GM20000 (cell line): ENCODE measurements around the gene VEGFB.

ENCODE experiments used
- DNase-seq: peaks from one replicate; pipeline ENCODE4 v3.0.0; 2012; ENCODE audit warnings: low spot score
- CTCF ChIP-seq: IDR thresholded peaks from 2 replicates; pipeline ENCODE4 v1.5.1; 2012; ENCODE audit warnings: mild to moderate bottlenecking, control low read depth; ENCODE audit errors: extremely low read depth, missing control alignments

The VEGFB gene

GRCh38 chr11:64223001-64223651 lies 11.3 kb upstream of the VEGFB start:
- DNase-seq = no peak
- TF ChIP-seq CTCF = no peak

- TF ChIP-seq CTCF = no peak
- no peak for DNase-seq
Observed at GRCh38 chr11:64224151-64224890, 10.1 kb upstream of the VEGFB start.

GRCh38 chr11:64224891-64225607 lies 9.3 kb upstream of the VEGFB start:
- TF ChIP-seq CTCF = no peak
- no peak for DNase-seq

- DNase-seq = peak; percentile 95
- no peak for TF ChIP-seq CTCF
Observed at GRCh38 chr11:64225608-64226506, 8.5 kb upstream of the VEGFB start, which contains the start of the genes NUDT22 and TRPT1. NUDT22 (plus strand) TSS chr11:64226274; CDS start chr11:64226653, 379 bp downstream. TRPT1 (minus strand) TSS chr11:64226186; CDS start chr11:64225860, 326 bp downstream.

GRCh38 chr11:64226507-64227051 lies 7.8 kb upstream of the VEGFB start:
- DNase-seq = peak; percentile 86
- no peak for TF ChIP-seq CTCF

GRCh38 chr11:64227405-64227956 lies 6.9 kb upstream of the VEGFB start:
- no peak for TF ChIP-seq CTCF
- DNase-seq = no peak
